ENCODE data around the gene FAM20B. TPM values are rescaled to one million over a fixed set of nuclear protein-coding genes. Genes with fewer than 3 reads are reported as not detected.

The FAM20B gene
- total and polyA plus RNA-seq, 7 donors: 22.5 to 55.2 (median 48.3) TPM

DNA sequence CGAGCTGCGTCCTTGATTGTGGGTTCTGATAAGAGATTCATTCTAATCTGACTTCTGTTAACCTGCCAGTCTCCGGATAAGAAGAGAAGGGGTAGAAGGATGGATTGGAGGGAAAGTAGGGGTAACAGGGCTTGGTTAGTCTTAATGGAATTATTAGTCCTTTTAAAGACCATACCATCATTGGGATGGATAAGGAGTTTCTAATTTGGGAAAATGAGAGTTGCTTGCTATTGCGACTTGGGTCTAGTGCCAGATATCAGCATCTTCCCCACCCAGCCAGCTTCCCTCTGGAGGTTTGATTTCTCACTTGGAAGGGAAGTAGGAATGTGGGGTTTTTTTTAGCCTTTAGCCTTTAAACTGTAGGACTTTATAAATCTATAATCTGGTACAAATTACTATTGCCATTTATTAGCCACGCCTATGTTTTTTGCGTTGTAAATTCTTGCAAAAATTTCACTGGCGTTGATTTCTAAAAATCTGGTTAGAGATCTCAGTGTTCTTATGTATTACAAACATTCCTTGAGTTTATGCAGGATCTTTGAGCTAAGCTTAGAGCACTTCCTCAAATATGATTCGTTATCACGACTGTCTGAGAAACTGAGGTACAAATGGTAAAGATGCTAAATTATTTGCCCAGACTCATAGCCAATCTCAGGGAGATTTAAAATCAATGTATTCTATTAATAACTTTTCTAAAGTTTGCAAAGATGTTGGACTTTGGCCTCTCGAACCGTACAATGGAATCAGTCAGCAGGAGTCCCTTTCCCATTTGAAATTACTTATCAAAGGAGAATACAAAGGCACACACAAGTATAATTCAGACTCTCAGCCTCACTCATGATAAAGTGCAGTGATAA, 1.3 kb downstream of the FAM20B start:
- DNase-seq (no peak), ATAC-seq (no peak)
- H3K36me3 ChIP-seq (ENCODE audit: insufficient read depth in 1 of 2, low read depth in 1 of 2): no peaks in the 10 kb centered on the region
- H3K27me3 ChIP-seq (ENCODE audit: insufficient read depth in 3 of 3, low read length in 2 of 3): no peaks in the 10 kb centered on the region
- TF ChIP-seq CTCF (IDR thresholded peaks at IDR 0.05): no peak
- H3K4me3 ChIP-seq: peak overlapping the region; percentile 88
- H3K27ac ChIP-seq: peak overlapping the region; percentile 93
- intact Hi-C loops (cut with DNase I): no loop called here
- H3K9me3 ChIP-seq: no peaks in the 10 kb centered on the region
- peaks cover 46% of the 10 kb centered on the region for H3K4me1 ChIP-seq
- 17 to 34% (median 23%) methylated on average over 11 of the region's 11 CpGs for WGBS, 3 donors

GRCh38 chr1:179029321-179029759, 3.6 kb downstream of the FAM20B start:
- Histone ChIP-seq H3K27me3 (ENCODE audit: insufficient read depth in 3 of 3, low read length in 2 of 3) (no peaks in the 10 kb centered on the region), H3K36me3 (ENCODE audit: insufficient read depth in 1 of 2, low read depth in 1 of 2) (no peaks in the 10 kb centered on the region), H3K27ac (peak overlapping the region; percentile 82), H3K9me3 (no peaks in the 10 kb centered on the region), H3K4me3 (no peak overlapping the region), H3K4me1 (peaks cover 67% of the 10 kb centered on the region)
- no peak for TF ChIP-seq CTCF (IDR thresholded peaks at IDR 0.05)
- ATAC-seq (no peak), DNase-seq (no peak)
- intact Hi-C loops (cut with DNase I): no loop called here
- 48 to 61% (median 50%) methylated on average over 3 of the region's 3 CpGs for WGBS, 3 donors

DNA sequence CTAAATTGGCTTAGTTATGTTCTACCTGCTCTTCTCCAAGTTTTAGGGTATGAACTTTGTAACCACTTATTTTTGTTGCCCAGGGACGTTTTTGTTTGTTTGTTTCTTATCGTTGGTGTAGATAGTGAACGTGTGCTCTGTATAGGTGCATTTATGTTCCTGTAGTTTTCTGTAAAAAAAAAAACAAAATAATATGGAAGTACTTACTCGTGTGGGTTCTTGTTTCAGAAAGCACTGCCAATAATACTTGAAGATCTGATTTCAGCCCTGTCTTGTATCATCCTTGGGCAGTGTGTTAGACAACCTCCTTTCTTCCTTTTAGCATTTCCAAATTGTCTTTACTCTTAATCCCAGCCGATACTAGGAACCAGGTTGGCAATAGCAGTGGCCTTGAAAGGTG, 4.4 kb downstream of the FAM20B start:
- Histone ChIP-seq H3K27ac (peak overlapping the region; percentile 82), H3K9me3 (no peaks in the 10 kb centered on the region), H3K4me3 (peak overlapping the region; percentile 24), H3K36me3 (ENCODE audit: insufficient read depth in 1 of 2, low read depth in 1 of 2) (no peaks in the 10 kb centered on the region), H3K27me3 (ENCODE audit: insufficient read depth in 3 of 3, low read length in 2 of 3) (no peaks in the 10 kb centered on the region), H3K4me1 (peaks cover 75% of the 10 kb centered on the region)
- intact Hi-C loops (cut with DNase I): loop anchor here in 1 of 2 donors (5.0 kb wide), 1 partner anchor 162 kb away; no protein-coding TSS in a partner anchor
- ATAC-seq (no peak), DNase-seq (no peak)
- TF ChIP-seq CTCF (IDR thresholded peaks at IDR 0.05): no peak
- WGBS, 3 donors: 30 to 52% (median 30%) methylated on average over 5 of the region's 5 CpGs

DNA sequence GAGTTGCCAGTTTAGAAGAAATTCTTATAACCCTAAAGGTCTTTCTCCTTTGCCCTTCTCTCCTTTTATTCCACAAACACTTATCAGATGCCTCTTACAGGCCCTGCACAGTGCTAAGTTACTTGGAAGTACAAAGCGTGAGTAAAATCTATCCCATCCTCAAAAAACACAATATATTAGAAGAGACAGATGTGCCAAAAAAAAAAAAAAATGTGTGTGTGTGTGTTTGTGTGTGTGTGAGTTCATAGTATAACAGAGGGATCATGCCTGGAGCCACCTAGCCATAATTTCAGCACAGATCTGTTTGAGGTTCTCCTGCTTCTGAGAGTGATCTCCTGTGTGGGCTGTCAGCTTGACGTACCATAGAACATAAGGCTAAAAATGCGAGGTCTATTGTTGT, 5.0 kb downstream of the FAM20B start:
- ATAC-seq: no peak
- peaks cover 80% of the 10 kb centered on the region for H3K4me1 ChIP-seq
- no peaks in the 10 kb centered on the region for H3K9me3 ChIP-seq

More for the DNA sequence above, 5.0 kb downstream of the FAM20B start:
- Histone ChIP-seq H3K27me3 (ENCODE audit: insufficient read depth in 3 of 3, low read length in 2 of 3) (no peaks in the 10 kb centered on the region), H3K36me3 (ENCODE audit: insufficient read depth in 1 of 2, low read depth in 1 of 2) (no peaks in the 10 kb centered on the region), H3K4me3 (peak overlapping the region; percentile 24), H3K27ac (peak overlapping the region; percentile 82)
- intact Hi-C loops (cut with DNase I): loop anchor here in 1 of 2 donors (5.0 kb wide), 1 partner anchor 162 kb away; no protein-coding TSS in a partner anchor
- no peak for TF ChIP-seq CTCF (IDR thresholded peaks at IDR 0.05)
- DNase-seq: no peak
- WGBS, 3 donors: 59 to 74% (median 70%) methylated on average over 3 of the region's 3 CpGs
